ENCODE data around the gene NRXN3. TPM values are rescaled to one million over a fixed set of nuclear protein-coding genes. Genes with fewer than 3 reads are reported as not detected.

NRXN3 gene
- polyA plus RNA-seq, 1 experiment, result 7.0 TPM

DNA sequence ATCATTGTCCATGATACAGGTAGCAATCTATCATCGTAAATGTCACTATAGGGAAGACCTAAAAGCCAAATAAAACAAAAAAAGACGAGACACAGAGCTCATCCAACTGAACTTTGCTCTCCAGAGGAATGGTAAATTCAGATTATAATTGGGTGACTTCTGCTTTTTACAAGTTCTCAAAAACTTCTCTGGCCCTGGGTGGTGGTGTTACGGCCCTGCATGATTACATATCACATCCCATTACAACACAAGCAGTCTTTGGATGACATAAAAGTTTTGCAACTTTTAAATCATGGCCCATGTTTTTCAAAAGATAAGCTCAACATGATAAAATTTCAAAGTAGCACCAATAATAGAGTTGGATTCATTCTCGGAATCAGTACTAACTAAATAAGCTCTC, 1741.6 kb downstream of the NRXN3 start:
- H3K4me3 ChIP-seq (ENCODE audit: low read depth, low read length), result no peak overlapping the region
- no peaks in the 10 kb centered on the region for H3K36me3 ChIP-seq (ENCODE audit: control insufficient read depth, insufficient read depth, low read length)
- DNase-seq (ENCODE audit: low read depth), result no peak
- no peaks in the 10 kb centered on the region for H3K27me3 ChIP-seq (ENCODE audit: control insufficient read depth, insufficient read depth, low read length)
- CTCF ChIA-PET, result no interaction called here
- TF ChIP-seq, protein P1, sequence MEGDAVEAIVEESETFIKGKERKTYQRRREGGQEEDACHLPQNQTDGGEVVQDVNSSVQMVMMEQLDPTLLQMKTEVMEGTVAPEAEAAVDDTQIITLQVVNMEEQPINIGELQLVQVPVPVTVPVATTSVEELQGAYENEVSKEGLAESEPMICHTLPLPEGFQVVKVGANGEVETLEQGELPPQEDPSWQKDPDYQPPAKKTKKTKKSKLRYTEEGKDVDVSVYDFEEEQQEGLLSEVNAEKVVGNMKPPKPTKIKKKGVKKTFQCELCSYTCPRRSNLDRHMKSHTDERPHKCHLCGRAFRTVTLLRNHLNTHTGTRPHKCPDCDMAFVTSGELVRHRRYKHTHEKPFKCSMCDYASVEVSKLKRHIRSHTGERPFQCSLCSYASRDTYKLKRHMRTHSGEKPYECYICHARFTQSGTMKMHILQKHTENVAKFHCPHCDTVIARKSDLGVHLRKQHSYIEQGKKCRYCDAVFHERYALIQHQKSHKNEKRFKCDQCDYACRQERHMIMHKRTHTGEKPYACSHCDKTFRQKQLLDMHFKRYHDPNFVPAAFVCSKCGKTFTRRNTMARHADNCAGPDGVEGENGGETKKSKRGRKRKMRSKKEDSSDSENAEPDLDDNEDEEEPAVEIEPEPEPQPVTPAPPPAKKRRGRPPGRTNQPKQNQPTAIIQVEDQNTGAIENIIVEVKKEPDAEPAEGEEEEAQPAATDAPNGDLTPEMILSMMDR (IDR thresholded peaks at IDR 0.05; ENCODE audit: insufficient read depth, low read depth, low read length), result no peak
- POLR2A ChIA-PET, result no interaction called here

DNA sequence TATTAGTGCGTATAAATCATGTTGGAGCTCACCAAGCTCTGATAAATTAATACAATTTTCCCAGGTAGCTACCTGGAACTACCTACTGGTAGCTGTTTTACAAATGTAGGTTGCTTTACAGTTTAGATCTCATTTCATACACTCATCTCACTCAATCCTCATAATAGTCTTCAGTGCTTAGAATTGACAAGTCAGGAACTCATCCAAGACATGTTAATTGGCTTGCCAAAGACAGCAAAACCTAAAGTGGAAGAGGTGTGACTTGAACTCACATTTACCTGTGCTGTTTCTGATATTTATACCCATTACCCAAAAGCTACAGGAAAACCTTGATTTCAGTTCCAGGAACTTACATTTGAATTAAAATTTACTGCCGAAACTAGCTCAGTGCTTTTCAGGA, 1744.4 kb downstream of the NRXN3 start:
- no peak for DNase-seq (ENCODE audit: low read depth)
- CTCF ChIA-PET, result interaction anchor here (1.3 kb wide), 1 partner anchor 35 kb away, joined by 3 read pairs; no protein-coding TSS in a partner anchor
- POLR2A ChIA-PET, result no interaction called here
- TF ChIP-seq, protein P1 (IDR thresholded peaks at IDR 0.05; ENCODE audit: insufficient read depth, low read depth, low read length), result no peak
- Histone ChIP-seq H3K36me3 (ENCODE audit: control insufficient read depth, insufficient read depth, low read length) (no peaks in the 10 kb centered on the region), H3K4me3 (ENCODE audit: low read depth, low read length) (no peak overlapping the region), H3K27me3 (ENCODE audit: control insufficient read depth, insufficient read depth, low read length) (no peaks in the 10 kb centered on the region)

DNA sequence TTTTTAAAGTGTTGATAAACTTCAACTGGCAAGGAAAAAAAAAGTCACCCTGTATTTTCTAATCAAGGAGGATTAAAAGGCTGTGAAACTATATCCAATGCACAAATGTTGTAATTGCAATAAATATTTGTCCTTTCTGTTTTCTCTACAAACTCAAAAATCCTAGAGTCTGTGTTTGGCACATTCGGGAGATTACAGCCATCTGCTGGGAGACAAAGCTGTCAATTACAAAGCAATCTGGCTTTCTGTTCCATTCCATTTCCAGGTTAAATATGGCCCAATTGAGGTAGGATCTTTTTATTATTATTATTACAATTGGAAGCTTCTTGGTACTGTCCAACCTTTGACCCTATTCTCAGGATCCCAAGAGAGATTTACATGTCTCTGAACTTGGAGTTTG, 1745.2 kb downstream of the NRXN3 start:
- H3K36me3 ChIP-seq (ENCODE audit: control insufficient read depth, insufficient read depth, low read length), result no peaks in the 10 kb centered on the region
- ChIA-PET CTCF (interaction anchor here (0.8 kb wide), 1 partner anchor 12 kb away, joined by 3 read pairs; no protein-coding TSS in a partner anchor), POLR2A (no interaction called here)
- no peaks in the 10 kb centered on the region for H3K27me3 ChIP-seq (ENCODE audit: control insufficient read depth, insufficient read depth, low read length)
- no peak overlapping the region for H3K4me3 ChIP-seq (ENCODE audit: low read depth, low read length)
- DNase-seq (ENCODE audit: low read depth), result no peak
- TF ChIP-seq, protein P1 (IDR thresholded peaks at IDR 0.05; ENCODE audit: insufficient read depth, low read depth, low read length), result no peak

DNA sequence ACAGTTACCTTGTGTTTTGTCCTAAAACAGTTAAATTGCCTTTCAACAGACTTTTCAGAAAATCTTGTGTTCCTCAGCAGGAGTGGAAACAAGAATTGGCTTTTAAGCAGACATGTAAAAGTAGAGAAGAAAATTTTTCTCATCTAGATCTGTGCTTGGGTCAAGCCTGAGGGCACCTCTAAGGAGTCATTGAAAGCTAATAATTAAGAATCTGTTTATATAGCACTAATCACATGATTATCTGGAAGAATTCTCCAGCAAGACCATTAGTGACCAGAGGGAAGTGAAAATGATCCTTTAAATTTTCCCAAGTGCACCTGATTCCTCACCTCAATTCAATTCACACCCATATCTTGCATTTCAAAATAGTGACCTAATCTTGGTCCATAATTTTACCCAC, 1746.1 kb downstream of the NRXN3 start:
- ChIA-PET CTCF (interaction anchor here (0.8 kb wide), 1 partner anchor 12 kb away, joined by 3 read pairs; no protein-coding TSS in a partner anchor), POLR2A (no interaction called here)
- no peak for DNase-seq (ENCODE audit: low read depth)
- Histone ChIP-seq H3K27me3 (ENCODE audit: control insufficient read depth, insufficient read depth, low read length) (no peaks in the 10 kb centered on the region), H3K36me3 (ENCODE audit: control insufficient read depth, insufficient read depth, low read length) (no peaks in the 10 kb centered on the region), H3K4me3 (ENCODE audit: low read depth, low read length) (no peak overlapping the region)
- TF ChIP-seq, protein P1 (IDR thresholded peaks at IDR 0.05; ENCODE audit: insufficient read depth, low read depth, low read length), result no peak

DNA sequence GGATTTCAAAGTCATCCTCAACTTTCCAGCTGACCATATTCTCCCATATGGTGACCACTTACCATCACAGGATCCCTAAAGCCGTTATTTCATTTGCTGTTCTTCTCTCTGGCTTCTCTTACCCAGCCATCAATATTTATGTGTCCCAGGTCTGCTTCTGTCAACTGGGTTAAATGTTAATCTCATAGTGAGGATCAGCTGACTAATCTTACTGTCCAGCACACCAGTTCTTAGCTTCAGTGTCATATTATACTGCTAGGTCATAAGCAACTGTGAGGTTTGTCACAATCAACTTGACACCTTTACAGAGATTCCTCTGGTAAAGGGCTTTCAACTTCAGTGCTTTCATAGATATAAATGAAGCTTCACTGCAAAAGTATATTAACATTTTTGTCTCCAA, 1746.7 kb downstream of the NRXN3 start:
- no peaks in the 10 kb centered on the region for H3K27me3 ChIP-seq (ENCODE audit: control insufficient read depth, insufficient read depth, low read length)
- TF ChIP-seq, protein P1 (IDR thresholded peaks at IDR 0.05; ENCODE audit: insufficient read depth, low read depth, low read length), result no peak
- no peak overlapping the region for H3K4me3 ChIP-seq (ENCODE audit: low read depth, low read length)
- CTCF ChIA-PET, result interaction anchor here (1.3 kb wide), 1 partner anchor 12 kb away, joined by 4 read pairs; no protein-coding TSS in a partner anchor
- H3K36me3 ChIP-seq (ENCODE audit: control insufficient read depth, insufficient read depth, low read length), result no peaks in the 10 kb centered on the region
- no peak for DNase-seq (ENCODE audit: low read depth)
- POLR2A ChIA-PET, result no interaction called here

Small RNAs within 50 kb of the gene (small RNA-seq; reads per million reads assigned to genes)
- gene RNA5SP388 (ENCODE audit: insufficient read length, low read depth, low replicate concordance), result not detected

All from BJ (cell line).